Hepatocyte (in vitro differentiated cells): ENCODE data around the gene ARMH2. TPM values are rescaled to one million over a fixed set of nuclear protein-coding genes. Genes with fewer than 3 reads are reported as not detected.

Experiments used
- DNase-seq: peaks from one replicate; pipeline ENCODE4 v3.0.0-alpha.2; 2016; ENCODE audit warnings: low spot score
- H2AFZ ChIP-seq: fragments of 200-600 bp; sonication (generic); 2 replicates; pipeline ENCODE4 v1.6.0; 2016; ENCODE audit warnings: antibody characterized with exemption, mild to moderate bottlenecking
- H3K27ac ChIP-seq: fragments of 200-600 bp; sonication (generic); 2 replicates; pipeline ENCODE4 v1.5.1; 2016; ENCODE audit warnings: mild to moderate bottlenecking
- H3K27me3 ChIP-seq: fragments of 200-600 bp; sonication (generic); 2 replicates; pipeline ENCODE4 v1.6.1; 2016
- H3K36me3 ChIP-seq: fragments of 200-600 bp; sonication (generic); replicated peaks from 2 replicates; pipeline ENCODE4 v1.5.1; 2016; ENCODE audit warnings: low read depth; ENCODE audit not compliant: insufficient read depth
- H3K4me1 ChIP-seq: fragments of 200-600 bp; sonication (generic); 2 replicates; pipeline ENCODE4 v1.5.1; 2016; ENCODE audit warnings: mild to moderate bottlenecking, moderate library complexity; ENCODE audit not compliant: insufficient read depth
- H3K4me2 ChIP-seq: fragments of 200-600 bp; sonication (generic); 2 replicates; pipeline ENCODE4 v1.6.0; 2016
- H3K4me3 ChIP-seq: fragments of 200-600 bp; sonication (generic); 2 replicates; pipeline ENCODE4 v1.5.1; 2016; ENCODE audit warnings: mild to moderate bottlenecking
- H3K79me2 ChIP-seq: fragments of 200-600 bp; sonication (generic); 2 replicates; pipeline ENCODE4 v1.6.0; 2017; ENCODE audit warnings: mild to moderate bottlenecking
- H3K9me2 ChIP-seq: fragments of 200-600 bp; sonication (generic); replicated peaks from 2 replicates; pipeline ENCODE4 v1.6.0; 2017; ENCODE audit warnings: mild to moderate bottlenecking; ENCODE audit not compliant: insufficient read depth
- H3K9me3 ChIP-seq: fragments of 200-600 bp; sonication (generic); 2 replicates; pipeline ENCODE4 v1.5.1; 2016; ENCODE audit warnings: low read depth, mild to moderate bottlenecking
- H4K20me1 ChIP-seq: fragments of 200-600 bp; sonication (generic); 2 replicates; pipeline ENCODE4 v1.6.0; 2016; ENCODE audit warnings: mild to moderate bottlenecking; ENCODE audit not compliant: insufficient read depth, poor library complexity, severe bottlenecking
- EZH2 ChIP-seq: fragments of 200-600 bp; sonication (generic); IDR thresholded peaks from 2 replicates; pipeline ENCODE4 v1.6.1; 2016; ENCODE audit warnings: antibody characterized with exemption, mild to moderate bottlenecking, borderline replicate concordance
- EZH2phosphoT487 ChIP-seq: fragments of 200-600 bp; sonication (generic); IDR thresholded peaks from one replicate; pipeline ENCODE4 v1.6.1; 2018; ENCODE audit warnings: antibody characterized with exemption, mild to moderate bottlenecking, low read depth, moderate library complexity; ENCODE audit not compliant: unreplicated experiment, severe bottlenecking
- WGBS: methylation state at CpG from one replicate; pipeline ENCODE4 v1.1.6; 2016; ENCODE audit warnings: low lambda C conversion rate; ENCODE audit errors: missing lambda C conversion rate; 5-methylcytosine and 5-hydroxymethylcytosine counted together
- polyA plus RNA-seq: library from polyadenylated mRNA; unstranded; fragments of >200 nt; fragmentation: Nextera tagmentation; extraction: Ambion mirVana; gene quantifications from 2 replicates; pipeline ENCODE4 v1.2.1, GENCODE V29; 2016
- total RNA-seq: library from RNA; depleted of rRNA; stranded (reverse); fragments of >200 nt; gene quantifications from 2 replicates; pipeline ENCODE4 v1.2.3, GENCODE V29; 2014
- TF ChIP-seq, protein P1 (sequence below): fragments of 200-600 bp; sonication (generic); IDR thresholded peaks from 2 replicates; pipeline ENCODE4 v1.5.1; 2016; ENCODE audit warnings: antibody characterized with exemption, mild to moderate bottlenecking; ENCODE audit not compliant: poor library complexity

The ARMH2 gene
- total and polyA plus RNA-seq, 2 experiments from 2014 or later, result not detected

- no peaks in the 10 kb centered on the region for H3K9me3 ChIP-seq
- H3K4me3 ChIP-seq, result no peak overlapping the region
- no peaks in the 10 kb centered on the region for H3K36me3 ChIP-seq
- DNase-seq, result no peak
- peaks cover under 1% of the 10 kb centered on the region for H3K4me1 ChIP-seq
- H2AFZ ChIP-seq, result no peak overlapping the region
- no peak overlapping the region for H3K4me2 ChIP-seq
- 93% methylated on average over 6 of the region's 6 CpGs for WGBS
- no peak overlapping the region for H3K27ac ChIP-seq
- TF ChIP-seq, protein P1, sequence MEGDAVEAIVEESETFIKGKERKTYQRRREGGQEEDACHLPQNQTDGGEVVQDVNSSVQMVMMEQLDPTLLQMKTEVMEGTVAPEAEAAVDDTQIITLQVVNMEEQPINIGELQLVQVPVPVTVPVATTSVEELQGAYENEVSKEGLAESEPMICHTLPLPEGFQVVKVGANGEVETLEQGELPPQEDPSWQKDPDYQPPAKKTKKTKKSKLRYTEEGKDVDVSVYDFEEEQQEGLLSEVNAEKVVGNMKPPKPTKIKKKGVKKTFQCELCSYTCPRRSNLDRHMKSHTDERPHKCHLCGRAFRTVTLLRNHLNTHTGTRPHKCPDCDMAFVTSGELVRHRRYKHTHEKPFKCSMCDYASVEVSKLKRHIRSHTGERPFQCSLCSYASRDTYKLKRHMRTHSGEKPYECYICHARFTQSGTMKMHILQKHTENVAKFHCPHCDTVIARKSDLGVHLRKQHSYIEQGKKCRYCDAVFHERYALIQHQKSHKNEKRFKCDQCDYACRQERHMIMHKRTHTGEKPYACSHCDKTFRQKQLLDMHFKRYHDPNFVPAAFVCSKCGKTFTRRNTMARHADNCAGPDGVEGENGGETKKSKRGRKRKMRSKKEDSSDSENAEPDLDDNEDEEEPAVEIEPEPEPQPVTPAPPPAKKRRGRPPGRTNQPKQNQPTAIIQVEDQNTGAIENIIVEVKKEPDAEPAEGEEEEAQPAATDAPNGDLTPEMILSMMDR, result no peak
- TF ChIP-seq EZH2phosphoT487 (no peak), EZH2 (no peak)
- H4K20me1 ChIP-seq, result no peaks in the 10 kb centered on the region
- no peaks in the 10 kb centered on the region for H3K9me2 ChIP-seq
- H3K79me2 ChIP-seq, result no peaks in the 10 kb centered on the region
- H3K27me3 ChIP-seq, result no peaks in the 10 kb centered on the region
These were observed 2.0 kb downstream of the ARMH2 start for GRCh38 chr6:24796616-24797290.

DNA sequence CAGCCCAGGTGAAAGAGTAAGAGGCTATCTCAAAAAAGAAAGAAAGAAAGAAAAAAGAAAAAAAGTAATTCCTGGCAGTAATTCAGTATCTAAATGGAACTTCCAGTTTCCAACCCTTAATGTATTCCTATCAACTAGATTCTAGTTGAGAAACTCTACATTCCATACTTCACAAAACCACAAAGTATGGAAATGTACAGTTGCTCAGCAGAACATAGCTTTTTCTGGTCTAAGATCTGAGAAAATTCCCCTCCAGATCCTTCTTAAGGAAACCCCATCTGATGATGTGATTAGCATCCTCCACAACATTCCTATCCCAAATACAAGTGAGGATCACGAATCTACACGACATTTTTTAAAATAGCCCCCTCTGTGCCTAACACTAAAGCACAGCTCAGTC, 3.6 kb downstream of the ARMH2 start:
- Histone ChIP-seq H3K27ac (no peak overlapping the region), H3K4me1 (no peaks in the 10 kb centered on the region), H3K27me3 (no peaks in the 10 kb centered on the region), H3K4me2 (no peak overlapping the region), H3K36me3 (no peaks in the 10 kb centered on the region), H3K9me2 (no peaks in the 10 kb centered on the region), H4K20me1 (no peaks in the 10 kb centered on the region), H2AFZ (no peak overlapping the region), H3K4me3 (no peak overlapping the region), H3K79me2 (no peaks in the 10 kb centered on the region), H3K9me3 (no peaks in the 10 kb centered on the region)
- no peak for DNase-seq
- WGBS, result 96% methylated on average over 2 of the region's 2 CpGs
- TF ChIP-seq EZH2phosphoT487, result no peak
- TF ChIP-seq EZH2, result no peak
- TF ChIP-seq, protein P1, result no peak

GRCh38 chr6:24788031-24788665, 10.6 kb downstream of the ARMH2 start:
- Histone ChIP-seq H3K27ac (no peak overlapping the region), H3K4me1 (no peaks in the 10 kb centered on the region), H3K9me3 (no peaks in the 10 kb centered on the region), H3K27me3 (no peaks in the 10 kb centered on the region), H3K9me2 (no peaks in the 10 kb centered on the region), H3K4me2 (no peak overlapping the region), H3K4me3 (no peak overlapping the region), H3K79me2 (no peaks in the 10 kb centered on the region), H4K20me1 (no peaks in the 10 kb centered on the region), H2AFZ (no peak overlapping the region), H3K36me3 (no peaks in the 10 kb centered on the region)
- no peak for DNase-seq
- TF ChIP-seq EZH2phosphoT487 (no peak), EZH2 (no peak)
- TF ChIP-seq, protein P1, result no peak
- 96% methylated on average over 4 of the region's 4 CpGs for WGBS
